Endothelial cell of umbilical vein (primary cell): ENCODE measurements around the gene RMC1. TPM values are rescaled to one million over a fixed set of nuclear protein-coding genes. Genes with fewer than 3 reads are reported as not detected.

ENCODE experiments used
- BruUV-seq: library from RNA; stranded (reverse); fragments of 400-500 nt; replicated peaks from 2 replicates; lab custom pipeline; 2021; lab: Mats Ljungman, UMichigan
- CTCF ChIA-PET: fragments of 300-600, 350-600 bp; sonication (Branson Sonifier 250); formaldehyde crosslinking; loops from one replicate; lab custom pipeline; 2021; ENCODE audit warnings: antibody characterized with exemption, inconsistent platforms; lab: Charles Lee
- POLR2A ChIA-PET: fragments of 300-600, 350-600 bp; sonication (Branson Sonifier 250); formaldehyde crosslinking; loops from one replicate; lab custom pipeline; 2021; ENCODE audit warnings: antibody characterized with exemption, inconsistent platforms; lab: Charles Lee
- DNase-seq: peaks from one replicate; pipeline ENCODE4 v3.0.0-alpha.2; 2011; ENCODE audit warnings: low read depth, low spot score
- FAIRE-seq: peaks from 2 replicates; lab custom pipeline; 2011; peaks lifted over from hg19 to GRCh38; lab: Jason Lieb, UNC
- H2AFZ ChIP-seq: 2 replicates; pipeline ENCODE4 v1.6.0; 2012; ENCODE audit warnings: low read depth, low read length, control low read depth, inconsistent platforms
- H3K27ac ChIP-seq: 2 replicates; pipeline ENCODE4 v1.5.1; 2011; ENCODE audit warnings: low read depth, mild to moderate bottlenecking, control low read depth, low read length, moderate library complexity; ENCODE audit not compliant: insufficient read depth
- H3K27me3 ChIP-seq, 2 experiments: 2 replicates each; pipeline versions ENCODE4 v1.6.0 to v1.6.1; 2011; ENCODE audit warnings: low read length in 2 of 2, mixed read lengths in 1 of 2; ENCODE audit not compliant: control insufficient read depth in 2 of 2, insufficient read depth in 2 of 2
- H3K36me3 ChIP-seq, 2 experiments: 2 replicates in 1 of 2; 3 replicates in 1 of 2; pipeline ENCODE4 v1.5.1; 2011; ENCODE audit warnings: low read length in 2 of 2, mild to moderate bottlenecking in 1 of 2, moderate library complexity in 1 of 2; ENCODE audit not compliant: control insufficient read depth in 2 of 2, insufficient read depth in 2 of 2; ENCODE audit errors: extremely low read depth in 1 of 2
- H3K4me1 ChIP-seq: 3 replicates; pipeline ENCODE4 v1.5.1; 2011; ENCODE audit warnings: mild to moderate bottlenecking, low read length; ENCODE audit not compliant: control insufficient read depth, insufficient read depth; ENCODE audit errors: extremely low read depth
- H3K4me2 ChIP-seq: 2 replicates; pipeline ENCODE4 v1.6.1; 2011; ENCODE audit warnings: low read length, control low read depth, mixed read lengths; ENCODE audit not compliant: insufficient read depth
- H3K4me3 ChIP-seq, 3 experiments: fragments of 200-600 bp in 1 of 3; sonication (generic), shearing (Covaris generic) in 1 of 3; replicated peaks in 1 of 3; 2 replicates each; pipeline ENCODE4 v1.5.1; 2011 to 2016; ENCODE audit warnings: control low read depth in 3 of 3, low read length in 3 of 3, mild to moderate bottlenecking in 2 of 3, inconsistent platforms in 1 of 3, low read depth in 1 of 3, moderate library complexity in 1 of 3; ENCODE audit not compliant: insufficient read depth in 1 of 3
- H3K79me2 ChIP-seq: 2 replicates; pipeline ENCODE4 v1.6.0; 2012; ENCODE audit warnings: low read length, inconsistent platforms; ENCODE audit not compliant: control insufficient read depth, insufficient read depth
- H3K9ac ChIP-seq: replicated peaks from 2 replicates; pipeline ENCODE3; 2011; ENCODE audit warnings: low read length, control low read depth; ENCODE audit not compliant: insufficient read depth; ENCODE audit errors: extremely low read depth
- H3K9me1 ChIP-seq: replicated peaks from 3 replicates; pipeline ENCODE4 v1.6.0; 2011; ENCODE audit warnings: mild to moderate bottlenecking, low read length; ENCODE audit not compliant: control insufficient read depth, insufficient read depth; ENCODE audit errors: extremely low read depth
- H3K9me3 ChIP-seq: replicated peaks from 2 replicates; pipeline ENCODE4 v1.5.1; 2012; ENCODE audit warnings: low read length, inconsistent platforms; ENCODE audit not compliant: control insufficient read depth, insufficient read depth
- H4K20me1 ChIP-seq: replicated peaks from 2 replicates; pipeline ENCODE3; 2011; ENCODE audit warnings: mild to moderate bottlenecking, low read length; ENCODE audit not compliant: control insufficient read depth, insufficient read depth; ENCODE audit errors: extremely low read depth
- EZH2 ChIP-seq: IDR thresholded peaks from 2 replicates; pipeline ENCODE4 v1.6.1; 2012; ENCODE audit warnings: borderline replicate concordance, low read depth, mild to moderate bottlenecking, moderate library complexity, low read length, inconsistent platforms; ENCODE audit not compliant: severe bottlenecking
- FOS ChIP-seq: IDR thresholded peaks from 2 replicates; pipeline ENCODE4 v1.6.1; 2011; ENCODE audit warnings: mild to moderate bottlenecking, low read length, moderate library complexity, borderline replicate concordance; ENCODE audit not compliant: insufficient read depth
- GATA2 ChIP-seq: IDR thresholded peaks from 2 replicates; pipeline ENCODE4 v1.7.0; 2011; ENCODE audit warnings: low read depth, mild to moderate bottlenecking, moderate library complexity, mixed read lengths, low read length; ENCODE audit not compliant: insufficient read length, insufficient read depth
- JUN ChIP-seq: IDR thresholded peaks from 2 replicates; pipeline ENCODE4 v1.6.1; 2011; ENCODE audit warnings: borderline replicate concordance, low read depth; ENCODE audit not compliant: insufficient read length, insufficient read depth
- MYC ChIP-seq: IDR thresholded peaks from one replicate; pipeline ENCODE4 v1.6.1; 2011; ENCODE audit warnings: mild to moderate bottlenecking, low read depth, low read length
- POLR2A ChIP-seq: IDR thresholded peaks from 2 replicates; pipeline ENCODE4 v1.6.1; 2012; ENCODE audit warnings: low read depth, mild to moderate bottlenecking, control low read depth, low read length
- POLR2AphosphoS5 ChIP-seq: IDR thresholded peaks from 2 replicates; pipeline ENCODE4 v1.6.1; 2012; ENCODE audit warnings: low read depth, mild to moderate bottlenecking, control low read depth, low read length, moderate library complexity; ENCODE audit not compliant: insufficient read depth
- dilution Hi-C: fragments of 300-500 bp; cut with MboI; formaldehyde crosslinking; loops from one replicate; pipeline ENCODE4 v1.15.0; 2019; ENCODE audit warnings: low sequenced_read_pairs; ENCODE audit not compliant: extremely low pct_ligation_motif_present
- intact Hi-C: fragments of 100-400 bp; cut with micrococcal nuclease; formaldehyde crosslinking; loops from one replicate; pipeline ENCODE4 v1.10.0; 2022
- polyA plus RNA-seq, 4 experiments: library from polyadenylated mRNA; depleted of rRNA in 3 of 4; stranded (reverse) in 3 of 4; unstranded in 1 of 4; fragments of >200 nt; gene quantifications; 2 replicates each; pipeline versions ENCODE4 v1.2.1 to v1.2.3, GENCODE V29; 2011 to 2012; ENCODE audit warnings: missing spikeins in 1 of 4
- total RNA-seq: library from RNA; stranded (reverse); gene quantifications from 2 replicates; pipeline ENCODE4 v1.2.3, GENCODE V29; 2021
- TF ChIP-seq, protein P1 (sequence below): IDR thresholded peaks from 2 replicates; pipeline ENCODE4 v1.6.1; 2011; ENCODE audit not compliant: insufficient read depth, insufficient read length
- TF ChIP-seq, protein P2 (sequence below), 2 donors: IDR thresholded peaks; 1 replicate in 1 of 2; 2 replicates in 1 of 2; pipeline ENCODE4 v1.5.1; 2011; ENCODE audit warnings: low read length in 2 of 2, mild to moderate bottlenecking in 2 of 2, moderate library complexity in 2 of 2, control low read depth in 1 of 2, inconsistent platforms in 1 of 2, low read depth in 1 of 2; ENCODE audit not compliant: insufficient read depth in 1 of 2; ENCODE audit errors: extremely low read depth in 1 of 2

Gene RMC1
- total and polyA plus RNA-seq, 2 donors (not counting 3 experiments of a cell fraction or from before 2014, with no cell fraction given): 26.2 to 29.7 TPM

DNA sequence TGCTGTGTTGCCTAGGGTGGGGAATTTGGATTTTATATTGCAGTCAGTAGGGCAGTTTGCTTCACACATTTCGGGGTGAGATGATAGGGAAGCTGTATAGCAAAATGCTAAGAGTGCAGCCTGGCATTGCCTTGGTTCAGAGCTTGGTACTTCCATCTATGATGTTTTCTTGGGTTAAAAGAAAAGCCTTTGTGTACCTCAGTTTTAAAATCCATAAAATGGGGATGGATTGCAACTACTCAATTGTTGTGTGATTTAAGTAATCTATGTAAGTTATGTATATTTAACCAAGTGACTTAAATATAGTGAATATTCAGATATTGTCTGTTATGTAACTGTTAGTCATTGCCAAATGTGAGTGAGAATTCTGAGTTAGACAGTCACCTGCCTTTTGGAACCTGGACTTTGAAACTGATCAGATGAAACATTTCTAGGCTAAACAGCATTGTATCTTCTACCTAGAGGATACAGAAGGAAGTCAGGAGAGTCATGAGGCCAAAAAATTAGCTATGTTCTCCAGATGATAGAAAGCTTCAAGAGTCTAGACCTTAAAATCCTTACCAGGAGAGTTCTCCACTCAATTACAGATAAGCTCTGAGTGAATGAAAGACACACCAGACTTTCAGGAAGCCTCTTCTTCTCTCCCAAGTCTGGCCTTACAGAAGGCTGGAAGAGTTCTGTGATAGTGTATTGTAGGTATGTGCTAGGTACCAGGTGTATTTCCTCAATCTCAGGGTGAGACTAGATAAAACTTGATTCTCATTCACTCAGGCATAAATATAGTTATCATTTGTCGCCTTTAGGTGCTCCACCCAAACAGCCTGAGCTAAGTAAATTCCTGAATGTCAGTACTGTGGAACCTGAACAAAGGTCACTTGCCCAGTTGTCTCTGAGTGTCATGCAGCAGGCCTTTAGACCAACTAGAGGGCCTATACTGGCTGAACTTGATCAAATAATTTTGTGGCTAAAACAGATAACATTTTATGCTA, 42.7 kb upstream of the RMC1 start:
- Histone ChIP-seq H2AFZ (no peak overlapping the region), H3K4me3 (no peak overlapping the region), H3K9me1 (no peaks in the 10 kb centered on the region), H3K79me2 (peaks cover 67% of the 10 kb centered on the region), H3K27me3 (no peaks in the 10 kb centered on the region), H3K4me2 (no peak overlapping the region), H3K36me3 (peaks cover 9 to 14% of the 10 kb centered on the region in 2 experiments), H3K4me1 (peaks cover 5% of the 10 kb centered on the region), H3K9ac (no peak overlapping the region), H4K20me1 (peaks cover 13% of the 10 kb centered on the region), H3K27ac (no peak overlapping the region), H3K9me3 (no peaks in the 10 kb centered on the region)
- intact Hi-C loops: no loop called here
- dilution Hi-C loops: no loop called here
- no peak for TF ChIP-seq JUN
- TF ChIP-seq MYC: no peak
- TF ChIP-seq, protein P1, sequence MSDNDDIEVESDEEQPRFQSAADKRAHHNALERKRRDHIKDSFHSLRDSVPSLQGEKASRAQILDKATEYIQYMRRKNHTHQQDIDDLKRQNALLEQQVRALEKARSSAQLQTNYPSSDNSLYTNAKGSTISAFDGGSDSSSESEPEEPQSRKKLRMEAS: no peak
- no peak for TF ChIP-seq GATA2
- TF ChIP-seq, protein P2, sequence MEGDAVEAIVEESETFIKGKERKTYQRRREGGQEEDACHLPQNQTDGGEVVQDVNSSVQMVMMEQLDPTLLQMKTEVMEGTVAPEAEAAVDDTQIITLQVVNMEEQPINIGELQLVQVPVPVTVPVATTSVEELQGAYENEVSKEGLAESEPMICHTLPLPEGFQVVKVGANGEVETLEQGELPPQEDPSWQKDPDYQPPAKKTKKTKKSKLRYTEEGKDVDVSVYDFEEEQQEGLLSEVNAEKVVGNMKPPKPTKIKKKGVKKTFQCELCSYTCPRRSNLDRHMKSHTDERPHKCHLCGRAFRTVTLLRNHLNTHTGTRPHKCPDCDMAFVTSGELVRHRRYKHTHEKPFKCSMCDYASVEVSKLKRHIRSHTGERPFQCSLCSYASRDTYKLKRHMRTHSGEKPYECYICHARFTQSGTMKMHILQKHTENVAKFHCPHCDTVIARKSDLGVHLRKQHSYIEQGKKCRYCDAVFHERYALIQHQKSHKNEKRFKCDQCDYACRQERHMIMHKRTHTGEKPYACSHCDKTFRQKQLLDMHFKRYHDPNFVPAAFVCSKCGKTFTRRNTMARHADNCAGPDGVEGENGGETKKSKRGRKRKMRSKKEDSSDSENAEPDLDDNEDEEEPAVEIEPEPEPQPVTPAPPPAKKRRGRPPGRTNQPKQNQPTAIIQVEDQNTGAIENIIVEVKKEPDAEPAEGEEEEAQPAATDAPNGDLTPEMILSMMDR (IDR thresholded peaks at IDR 0.05; ENCODE audit: extremely low read depth in 1 of 2, insufficient read depth in 1 of 2, low read depth in 1 of 2, low read length in 2 of 2): no peak
- TF ChIP-seq POLR2AphosphoS5: no peak
- TF ChIP-seq EZH2: no peak
- TF ChIP-seq POLR2A: no peak
- TF ChIP-seq FOS: no peak
- POLR2A ChIA-PET: no interaction called here
- CTCF ChIA-PET: interaction anchor here (0.8 to 1.2 kb wide), 2 partner anchors 24 to 38 kb away, joined by 3 to 5 read pairs; no protein-coding TSS in a partner anchor
- no peak for FAIRE-seq
- no peak for DNase-seq
- no TSS peak for BruUV-seq
